Heart right ventricle (tissue), 16 donors: ENCODE measurements around the gene MTA3. TPM values are rescaled to one million over a fixed set of nuclear protein-coding genes. Genes with fewer than 3 reads are reported as not detected.

Experiments used
- ATAC-seq, 8 donors: fragments of 200-7000 bp; cut with Tn5 transposase; one replicate each; pipeline ENCODE4 v1.9.1; 2020; ENCODE audit warnings: mild to moderate bottlenecking in 8 of 8, moderate library complexity in 8 of 8, moderate number of reproducible peaks in 1 of 8
- DNase-seq, 2 donors: peaks; one replicate each; pipeline ENCODE4 v3.0.0-alpha.2; 2020
- H3K27ac ChIP-seq, 10 donors: fragments of 200-600 bp; sonication (generic) in 2 of 10; one replicate each; pipeline versions ENCODE4 v1.5.0 to v1.8.0; 2020 to 2022; ENCODE audit warnings: mild to moderate bottlenecking in 3 of 10
- H3K27me3 ChIP-seq, 7 donors: fragments of 200-600 bp; one replicate each; pipeline ENCODE4 v1.8.0; 2021 to 2022; ENCODE audit warnings: mild to moderate bottlenecking in 2 of 7
- H3K36me3 ChIP-seq, 9 donors: fragments of 200-600 bp; sonication (generic) in 1 of 9; one replicate each; pipeline versions ENCODE4 v1.5.0 to v1.8.0; 2020 to 2022; ENCODE audit warnings: mild to moderate bottlenecking in 2 of 9
- H3K4me1 ChIP-seq, 9 donors: fragments of 200-600 bp; sonication (generic) in 1 of 9; one replicate each; pipeline versions ENCODE4 v1.5.0 to v1.8.0; 2020 to 2022; ENCODE audit warnings: mild to moderate bottlenecking in 4 of 9
- H3K4me3 ChIP-seq, 10 donors: fragments of 200-600 bp; sonication (generic) in 2 of 10; one replicate each; pipeline versions ENCODE4 v1.5.0 to v1.8.0; 2020 to 2022; ENCODE audit warnings: mild to moderate bottlenecking in 7 of 10, moderate library complexity in 2 of 10
- H3K9me3 ChIP-seq, 11 donors: fragments of 200-600 bp in 10 of 11; sonication (generic) in 2 of 11; one replicate each; pipeline versions ENCODE4 v1.5.0 to v1.8.0; 2013 to 2022; ENCODE audit warnings: mild to moderate bottlenecking in 2 of 11, control low read depth in 1 of 11, moderate library complexity in 1 of 11
- CTCF ChIP-seq, 9 donors: fragments of 200-600 bp; sonication (generic) in 2 of 9; IDR thresholded peaks; one replicate each; pipeline versions ENCODE4 v1.5.0 to v1.8.0; 2021 to 2022; ENCODE audit warnings: antibody characterized with exemption in 9 of 9, mild to moderate bottlenecking in 5 of 9, moderate library complexity in 1 of 9
- WGBS, 2 donors: extraction: QIAGEN DNeasy Blood & Tissue Kit; methylation state at CpG; one replicate each; pipeline ENCODE4 v1.1.7; 2013; ENCODE audit warnings: inconsistent platforms in 1 of 2; 5-methylcytosine and 5-hydroxymethylcytosine counted together
- intact Hi-C, 10 donors: fragments of 100-400 bp; cut with DNase I; formaldehyde crosslinking; loops; one replicate each; pipeline versions ENCODE4 v1.11.1 to v1.14.2; 2022
- polyA plus RNA-seq, 2 donors: library from polyadenylated mRNA; stranded (reverse); fragments of 200-250 nt; gene quantifications; one replicate each; pipeline ENCODE4 v1.2.3, GENCODE V29; 2013
- total RNA-seq, 10 donors: library from RNA; stranded (reverse); fragmentation: NEBNext Ultra II Directional in 3 of 10; extraction: Animal tissue kit (Norgen Biotek cat#: 25700) in 3 of 10; gene quantifications; one replicate each; pipeline versions ENCODE4 v1.2.1 to v1.2.4, GENCODE V29; 2021 to 2023
- donor health status: Arrhythmogenic right ventricular cardiomyopathy.
- donor health status: ischemic (EF 13 %, LVEDD 7.1; RV severe dilation, severe dysfunction).
- donor health status: healthy with polysubstance abuse.
- donor health status: DM: no; HTN: yes; CAD: no.
- donor health status: DM: no; HTN: no; CAD: no.
- donor health status: ischemic (EF 25% LVEDD 6.9; RV normal size, moderate dysfunction).
- donor health status: ischemic (EF 25% LVEDD 5.7; RV mildly dilated, moderate dysfunction).
- donor health status: healthy.
- donor health status: DM: yes; HTN: yes; CAD: no.
- donor health status: Ischemic cardiomyopathy.
- donor health status: ischemic (EF 35%, LVEDD 5.7; RV mildly dilated, moderate dysfunction).
- donor health status: nonischemic (EF 11% LVEDD 7.7; RV severe dilation, severe dysfunction).
- donor health status: DM: yes; HTN: yes; CAD: no.
- donor health status: PGD.
- donor health status: ischemic (EF 29% LVEDD 5.4; RV normal size, mild dysfunction).
- donor health status: nonischemic (EF 23%, LVEDD 6.1; RV moderate dilation, normal function).

The MTA3 gene
- total and polyA plus RNA-seq, 12 donors, result 11.2 to 29.4 (median 21.9) TPM

DNA sequence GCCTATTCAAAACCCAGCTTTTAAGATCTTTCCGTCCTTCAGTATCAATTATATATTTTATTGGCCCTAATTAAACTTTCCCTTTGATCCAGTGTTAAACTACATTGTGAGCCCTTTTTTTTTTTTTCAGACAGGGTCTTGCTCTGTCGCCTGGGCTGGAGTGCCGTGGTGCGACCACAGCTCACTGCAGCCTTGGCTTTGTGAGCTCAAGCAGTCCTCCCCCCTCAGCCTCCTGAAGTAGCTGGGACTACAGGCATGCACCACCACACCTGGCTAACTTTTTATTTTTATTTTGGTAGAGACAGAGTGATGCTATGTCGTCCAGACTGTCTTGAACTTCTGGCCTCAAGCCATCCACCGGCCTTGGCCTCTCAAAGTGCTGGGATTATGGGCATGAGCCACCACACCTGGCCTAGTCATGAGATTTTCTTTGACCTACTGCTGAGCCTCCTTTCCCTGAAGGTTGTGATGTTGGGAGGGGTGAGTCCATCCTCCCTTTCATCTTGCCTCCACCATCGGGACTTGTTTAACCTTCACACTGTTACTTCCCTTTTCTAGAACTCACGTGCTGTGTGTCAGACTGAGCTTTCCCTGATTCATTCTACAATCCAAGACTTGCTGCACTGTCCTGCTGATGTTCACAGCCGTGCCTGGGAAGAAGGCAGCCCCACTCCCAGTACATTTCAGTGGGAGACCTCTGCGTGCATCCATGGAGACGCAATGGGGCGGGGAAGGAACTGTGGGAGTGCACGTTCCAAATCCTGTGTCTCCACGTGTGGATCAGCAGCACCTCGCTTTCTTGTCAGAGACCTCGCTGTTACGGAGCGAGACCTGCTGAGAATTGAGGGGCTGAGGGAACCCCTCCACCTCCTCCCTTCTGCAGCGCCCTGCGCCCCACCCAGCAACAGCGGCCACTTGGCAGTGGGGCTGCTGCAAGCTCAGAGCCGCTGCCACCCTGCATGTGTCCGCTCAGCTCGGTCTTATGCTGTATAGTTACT lies 184.7 kb downstream of the MTA3 start:
- Histone ChIP-seq H3K4me3 (no peak overlapping the region), H3K27ac (peak overlapping the region in 1 of 10 donors; percentile 72), H3K36me3 (peaks cover 0 to 19% (median 0%) of the 10 kb centered on the region in 9 donors), H3K4me1 (peaks cover 3 to 46% (median 16%) of the 10 kb centered on the region in 9 donors), H3K9me3 (no peaks in the 10 kb centered on the region), H3K27me3 (no peaks in the 10 kb centered on the region)
- ATAC-seq (peak in 2 of 8 donors; percentile 14 to 39), DNase-seq (no peak)
- intact Hi-C loops, result no loop called here
- 89 to 92% methylated on average over 24 of the region's 24 CpGs for WGBS, 2 donors
- no peak for TF ChIP-seq CTCF (IDR thresholded peaks at IDR 0.05)

DNA sequence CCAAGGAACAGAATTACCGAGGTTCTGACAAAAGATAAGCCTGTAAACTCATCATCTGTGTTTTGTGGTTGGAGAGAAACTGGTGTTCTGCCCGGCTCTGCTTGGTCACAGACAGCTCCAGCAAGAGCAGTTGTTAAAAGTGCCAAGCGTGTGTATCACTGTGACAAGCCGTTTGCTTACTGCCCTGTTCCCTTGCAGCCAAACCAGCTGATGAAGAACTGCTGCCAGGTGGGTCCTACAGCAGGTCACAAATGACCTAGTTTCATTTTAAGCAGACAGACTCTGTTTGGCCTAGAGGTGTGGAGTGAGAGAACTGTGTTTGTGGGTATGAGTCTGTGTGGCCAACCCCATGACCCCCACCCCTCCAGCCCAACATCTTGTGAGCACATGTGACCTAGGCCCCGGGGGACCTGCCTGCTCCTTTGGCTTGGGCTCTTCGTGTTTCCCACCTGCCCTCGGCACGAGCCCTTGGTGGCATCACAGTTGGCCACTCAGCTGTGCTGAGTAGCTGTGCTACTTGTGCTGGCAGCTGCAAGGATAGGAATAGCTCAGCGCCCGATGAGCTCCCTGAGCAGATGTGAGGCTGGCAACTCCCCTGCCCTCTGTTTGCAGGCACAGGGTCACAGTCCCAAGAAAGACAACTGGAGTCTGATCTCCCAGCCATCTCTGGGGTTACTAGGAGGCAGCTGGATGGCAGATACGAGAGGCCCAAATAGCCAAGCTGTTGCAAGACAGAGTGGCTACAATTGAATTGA lies 185.8 kb downstream of the MTA3 start:
- intact Hi-C loops, result no loop called here
- Histone ChIP-seq H3K36me3 (peaks cover 0 to 19% (median 0%) of the 10 kb centered on the region in 9 donors), H3K4me3 (no peak overlapping the region), H3K9me3 (no peaks in the 10 kb centered on the region), H3K27me3 (no peaks in the 10 kb centered on the region), H3K27ac (peak overlapping the region in 5 of 10 donors; percentile 11 to 72 (median 21)), H3K4me1 (peaks cover 3 to 46% (median 16%) of the 10 kb centered on the region in 9 donors)
- WGBS, 2 donors, result 49 to 50% methylated on average over 11 of the region's 11 CpGs
- TF ChIP-seq CTCF (IDR thresholded peaks at IDR 0.05), result no peak
- no peak for DNase-seq
- ATAC-seq, result peak in 7 of 8 donors; percentile 14 to 90 (median 60)

- H3K9me3 ChIP-seq, result no peaks in the 10 kb centered on the region
- intact Hi-C loops, result no loop called here
- ATAC-seq (peak in 5 of 8 donors; percentile 8 to 20 (median 15)), DNase-seq (no peak)
- no peak overlapping the region for H3K4me3 ChIP-seq
- peaks cover 0 to 19% (median 0%) of the 10 kb centered on the region in 9 donors for H3K36me3 ChIP-seq
- WGBS, 2 donors, result 79 to 85% methylated on average over 8 of the region's 8 CpGs
- H3K27me3 ChIP-seq, result no peaks in the 10 kb centered on the region
- no peak for TF ChIP-seq CTCF (IDR thresholded peaks at IDR 0.05)
- peaks cover 3 to 46% (median 16%) of the 10 kb centered on the region in 9 donors for H3K4me1 ChIP-seq
- H3K27ac ChIP-seq, result peak overlapping the region in 4 of 10 donors; percentile 13 to 72 (median 25)
Observed at GRCh38 chr2:42754776-42755140, 186.3 kb downstream of the MTA3 start.
